K562 (cell line): ENCODE data around the gene LAMB1. TPM values are rescaled to one million over a fixed set of nuclear protein-coding genes. Genes with fewer than 3 reads are reported as not detected.

Experiments
- ATF4 ChIP-seq: fragments of 450-650 bp; formaldehyde crosslinking; IDR thresholded peaks from 2 replicates; pipeline ENCODE4 v1.4.0; 2022; ENCODE audit warnings: mild to moderate bottlenecking, moderate library complexity
- BRD9 ChIP-seq: fragments of 450-650 bp; IDR thresholded peaks from 2 replicates; pipeline ENCODE4 v1.6.1; 2018; ENCODE audit warnings: low read depth; ENCODE audit not compliant: partially characterized antibody
- CSDE1 ChIP-seq, 2 experiments: fragments of 450-650 bp; IDR thresholded peaks; 2 replicates each; pipeline ENCODE4 v1.6.1; 2016; ENCODE audit warnings: mild to moderate bottlenecking in 1 of 2
- ELF1 ChIP-seq: fragments of 200-800 bp; sonication (Bioruptor generic); IDR thresholded peaks from 2 replicates; pipeline ENCODE4 v1.6.1; 2016; ENCODE audit warnings: missing genetic modification characterization, missing compliant biosample characterization
- ERF ChIP-seq: fragments of 450-650 bp; formaldehyde crosslinking; IDR thresholded peaks from 2 replicates; pipeline ENCODE4 v1.4.0; 2020; ENCODE audit warnings: mild to moderate bottlenecking, mixed read lengths
- GMEB1 ChIP-seq: fragments of 250-450 bp; sonication (Bioruptor Pico); IDR thresholded peaks from 2 replicates; pipeline ENCODE4 v1.4.0; 2020; ENCODE audit warnings: mild to moderate bottlenecking
- GTF2B ChIP-seq: IDR thresholded peaks from 2 replicates; pipeline ENCODE4 v1.6.1; 2011; ENCODE audit not compliant: insufficient read length; ENCODE audit errors: extremely low read depth
- HDGF ChIP-seq: fragments of 450-650 bp; IDR thresholded peaks from 2 replicates; pipeline ENCODE4 v1.6.1; 2016
- KAT8 ChIP-seq: fragments of 450-650 bp; IDR thresholded peaks from 2 replicates; pipeline ENCODE4 v1.6.1; 2016; ENCODE audit warnings: low read depth, mild to moderate bottlenecking
- MAFK ChIP-seq: IDR thresholded peaks from 2 replicates; pipeline ENCODE4 v1.6.1; 2011; ENCODE audit warnings: low read length, improper control_type of control experiment
- MBD2 ChIP-seq: sonication (generic); IDR thresholded peaks from 2 replicates; pipeline ENCODE4 v1.6.1; 2016; ENCODE audit warnings: low read depth, borderline replicate concordance
- MCM5 ChIP-seq: fragments of 450-650 bp; IDR thresholded peaks from 2 replicates; pipeline ENCODE4 v1.6.1; 2016; ENCODE audit warnings: low read depth
- PRPF4 ChIP-seq: fragments of 200-400 bp; formaldehyde crosslinking; IDR thresholded peaks from one replicate; pipeline ENCODE4 v1.6.1; 2017; ENCODE audit warnings: low read length, low read depth, mild to moderate bottlenecking; ENCODE audit not compliant: insufficient read depth, poor library complexity, severe bottlenecking
- SMAD1 ChIP-seq: fragments of 150-350 bp; IDR thresholded peaks from 2 replicates; pipeline ENCODE4 v1.6.1; 2014; ENCODE audit warnings: low read length, low read depth; ENCODE audit not compliant: partially characterized antibody
- ZC3H11A ChIP-seq: IDR thresholded peaks from 2 replicates; pipeline ENCODE4 v1.6.1; 2012; ENCODE audit warnings: low read depth, low read length, improper control_type of control experiment
- ZNF311 ChIP-seq: fragments of 250-450 bp; sonication (Bioruptor Pico); IDR thresholded peaks from 2 replicates; pipeline ENCODE4 v1.4.0; 2020; ENCODE audit warnings: mild to moderate bottlenecking, moderate library complexity
- ZSCAN32 ChIP-seq: fragments of 450-650 bp; formaldehyde crosslinking; IDR thresholded peaks from 2 replicates; pipeline ENCODE4 v1.4.0; 2020; ENCODE audit warnings: mild to moderate bottlenecking, moderate library complexity
- polyA plus RNA-seq, 8 experiments: library from polyadenylated mRNA; depleted of rRNA in 4 of 8; stranded (reverse) in 5 of 8; unstranded in 3 of 8; fragments of >200 nt; fragmentation: Nextera tagmentation in 2 of 8; fragmentation: Illumina TruSeq in 1 of 8; extraction: Ambion mirVana in 2 of 8; extraction: Trizol in 1 of 8; gene quantifications; 2 replicates each; pipeline versions ENCODE4 v1.2.1 to v1.2.3, GENCODE V29; 2011 to 2014; ENCODE audit warnings: inconsistent platforms in 1 of 8, missing spikeins in 1 of 8
- total RNA-seq, 7 experiments: library from RNA; depleted of rRNA in 6 of 7; stranded (reverse); fragments of >200 nt in 6 of 7; fragmentation: Illumina TruSeq in 2 of 7; extraction: Trizol in 2 of 7; gene quantifications; 2 replicates each; pipeline versions ENCODE4 v1.2.1 to v1.2.3, GENCODE V29; 2011 to 2021; ENCODE audit warnings: low replicate concordance in 1 of 7
- TF ChIP-seq, protein P1 (sequence below): fragments of 150-350 bp; conservative IDR thresholded peaks from 2 replicates; pipeline ENCODE4 v1.6.1; 2014; ENCODE audit warnings: low read length

Gene LAMB1
- total and polyA plus RNA-seq, 9 of the 15 experiments (the other 6 are each of a cell fraction or from before 2014, with no cell fraction given), result 6.0 to 17.7 (median 12.3) TPM

- TF ChIP-seq, protein P1, sequence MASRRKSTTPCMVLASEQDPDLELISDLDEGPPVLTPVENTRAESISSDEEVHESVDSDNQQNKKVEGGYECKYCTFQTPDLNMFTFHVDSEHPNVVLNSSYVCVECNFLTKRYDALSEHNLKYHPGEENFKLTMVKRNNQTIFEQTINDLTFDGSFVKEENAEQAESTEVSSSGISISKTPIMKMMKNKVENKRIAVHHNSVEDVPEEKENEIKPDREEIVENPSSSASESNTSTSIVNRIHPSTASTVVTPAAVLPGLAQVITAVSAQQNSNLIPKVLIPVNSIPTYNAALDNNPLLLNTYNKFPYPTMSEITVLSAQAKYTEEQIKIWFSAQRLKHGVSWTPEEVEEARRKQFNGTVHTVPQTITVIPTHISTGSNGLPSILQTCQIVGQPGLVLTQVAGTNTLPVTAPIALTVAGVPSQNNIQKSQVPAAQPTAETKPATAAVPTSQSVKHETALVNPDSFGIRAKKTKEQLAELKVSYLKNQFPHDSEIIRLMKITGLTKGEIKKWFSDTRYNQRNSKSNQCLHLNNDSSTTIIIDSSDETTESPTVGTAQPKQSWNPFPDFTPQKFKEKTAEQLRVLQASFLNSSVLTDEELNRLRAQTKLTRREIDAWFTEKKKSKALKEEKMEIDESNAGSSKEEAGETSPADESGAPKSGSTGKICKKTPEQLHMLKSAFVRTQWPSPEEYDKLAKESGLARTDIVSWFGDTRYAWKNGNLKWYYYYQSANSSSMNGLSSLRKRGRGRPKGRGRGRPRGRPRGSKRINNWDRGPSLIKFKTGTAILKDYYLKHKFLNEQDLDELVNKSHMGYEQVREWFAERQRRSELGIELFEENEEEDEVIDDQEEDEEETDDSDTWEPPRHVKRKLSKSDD, result 0 out of 2 replicates have a peak, but pooled peaks have one; percentile 69
- 0 out of 4 replicates have a peak, but pooled peaks of 1 of the 2 experiments have one; percentile 52 for TF ChIP-seq CSDE1 (IDR thresholded peaks at IDR 0.05)
- peak; percentile 43 for TF ChIP-seq PRPF4
- peak; percentile 88 for TF ChIP-seq MBD2
- TF ChIP-seq GMEB1 (CRISPR knock-in tag), result peak; percentile 91
- TF ChIP-seq BRD9, result peak; percentile 32
- peak; percentile 20 for TF ChIP-seq SMAD1
- TF ChIP-seq ERF, result no peak
- no peak for TF ChIP-seq GTF2B
- no peak for TF ChIP-seq KAT8
- no peak for TF ChIP-seq ZNF311 (CRISPR knock-in tag)
- no peak; the same call in 1 of the 2 replicates for TF ChIP-seq ELF1 (tag)
- no peak for TF ChIP-seq MAFK
- no peak for TF ChIP-seq ZSCAN32
- peak; percentile 74; the same call in 1 of the 2 replicates for TF ChIP-seq HDGF
- TF ChIP-seq ZC3H11A, result no peak
- 0 out of 2 replicates have a peak, but pooled peaks have one; percentile 6 for TF ChIP-seq ATF4
- TF ChIP-seq MCM5, result no peak
Observed at GRCh38 chr7:107890962-107891635, 111.9 kb downstream of the LAMB1 start, which contains the start of gene DLD (continued).
